Sigmoid colon (tissue), 7 donors: ENCODE results near the gene SAPCD2. TPM values are rescaled to one million over a fixed set of nuclear protein-coding genes. Genes with fewer than 3 reads are reported as not detected.

Experiments used
- DNase-seq: peaks from one replicate; pipeline ENCODE4 v3.0.0-alpha.2; 2019
- H3K27ac ChIP-seq, 4 donors: fragments of 200-600 bp; sonication (generic); one replicate each; pipeline ENCODE4 v1.5.1; 2016 to 2019; ENCODE audit warnings: mild to moderate bottlenecking in 1 of 4
- H3K27me3 ChIP-seq, 3 donors: fragments of 200-600 bp; sonication (generic); one replicate each; pipeline ENCODE4 v1.5.1; 2019; ENCODE audit warnings: mild to moderate bottlenecking in 1 of 3
- H3K36me3 ChIP-seq, 4 donors: fragments of 200-600 bp; sonication (generic); one replicate each; pipeline ENCODE4 v1.5.1; 2016 to 2019
- H3K4me1 ChIP-seq, 4 donors: fragments of 200-600 bp; sonication (generic); one replicate each; pipeline ENCODE4 v1.5.1; 2017 to 2019
- H3K4me3 ChIP-seq, 4 donors: fragments of 200-600 bp; sonication (generic); one replicate each; pipeline ENCODE4 v1.5.1; 2017 to 2019; ENCODE audit warnings: mild to moderate bottlenecking in 2 of 4, moderate library complexity in 1 of 4
- H3K9me3 ChIP-seq, 4 donors: fragments of 200-600 bp in 3 of 4; sonication (generic) in 3 of 4; one replicate each; pipeline versions ENCODE4 v1.5.1 to v1.6.1; 2013 to 2019
- EP300 ChIP-seq, 4 donors: sonication (generic); formaldehyde crosslinking; IDR thresholded peaks; one replicate each; pipeline ENCODE4 v1.6.1; 2017; ENCODE audit warnings: antibody characterized with exemption in 4 of 4
- POLR2A ChIP-seq, 2 donors: fragments of 450-650 bp; IDR thresholded peaks; one replicate each; pipeline ENCODE4 v1.6.1; 2016; ENCODE audit warnings: antibody characterized with exemption in 2 of 2, mild to moderate bottlenecking in 2 of 2, moderate library complexity in 2 of 2
- POLR2AphosphoS5 ChIP-seq, 4 donors: sonication (generic); formaldehyde crosslinking; IDR thresholded peaks; one replicate each; pipeline ENCODE4 v1.6.1; 2017; ENCODE audit warnings: antibody characterized with exemption in 4 of 4
- WGBS, 2 donors: extraction: QIAGEN DNeasy Blood & Tissue Kit; methylation state at CpG; one replicate each; pipeline ENCODE4 v1.1.7; 2013; 5-methylcytosine and 5-hydroxymethylcytosine counted together
- intact Hi-C: fragments of 100-400 bp; cut with DNase I; formaldehyde crosslinking; loops from one replicate; pipeline ENCODE4 v1.15.1; 2023
- polyA plus RNA-seq, 3 donors: library from polyadenylated mRNA; stranded (reverse); fragments of 200-250 nt; gene quantifications; one replicate each; pipeline ENCODE4 v1.2.3, GENCODE V29; 2013
- total RNA-seq, 4 donors: library from RNA; depleted of rRNA; stranded (reverse); fragments of >200 nt; gene quantifications; one replicate each; pipeline ENCODE4 v1.1.0, GENCODE V29; 2016
- TF ChIP-seq, protein P1 (sequence below), 4 experiments: fragments of 450-650 bp in 3 of 4; fragments of 200-600 bp in 1 of 4; IDR thresholded peaks; one replicate each; pipeline ENCODE4 v1.5.1; 2016 to 2019; ENCODE audit warnings: antibody characterized with exemption in 4 of 4, mild to moderate bottlenecking in 3 of 4, moderate library complexity in 2 of 4
- donor health status: healthy with polysubstance abuse.
- donor health status: Bipolar disorder and iron deficiency.
- donor health status: healthy.

Gene SAPCD2
- total and polyA plus RNA-seq, 7 donors, result 0.81 to 16.4 (median 3.7) TPM; not detected in 3

DNA sequence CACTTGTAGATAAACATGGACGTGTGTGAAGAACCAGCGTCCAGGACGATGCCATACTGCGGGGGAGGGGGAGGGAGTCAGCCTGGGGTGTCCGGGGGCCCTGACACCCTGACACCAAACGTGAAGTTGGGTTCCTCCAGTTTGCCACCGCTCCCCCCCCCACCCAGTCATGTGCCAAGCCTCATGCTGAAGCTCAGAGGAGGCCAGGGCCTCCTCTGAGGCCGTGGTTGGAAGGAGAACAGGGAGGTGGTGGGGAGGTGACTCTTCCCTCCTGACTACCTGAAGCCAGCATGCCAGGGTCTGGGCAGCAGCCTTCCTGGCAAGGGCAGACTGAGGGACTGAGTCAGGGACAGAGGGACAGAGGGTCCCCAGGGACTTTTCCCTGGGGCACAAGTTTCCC, 18.1 kb downstream of the SAPCD2 start:
- H3K4me3 ChIP-seq, result no peak overlapping the region
- peaks cover 39 to 70% (median 65%) of the 10 kb centered on the region in 3 donors for H3K27me3 ChIP-seq
- no peaks in the 10 kb centered on the region for H3K9me3 ChIP-seq
- no peak overlapping the region for H3K27ac ChIP-seq
- intact Hi-C loops, result no loop called here
- no peak for DNase-seq
- H3K36me3 ChIP-seq, result no peaks in the 10 kb centered on the region
- TF ChIP-seq, protein P1, sequence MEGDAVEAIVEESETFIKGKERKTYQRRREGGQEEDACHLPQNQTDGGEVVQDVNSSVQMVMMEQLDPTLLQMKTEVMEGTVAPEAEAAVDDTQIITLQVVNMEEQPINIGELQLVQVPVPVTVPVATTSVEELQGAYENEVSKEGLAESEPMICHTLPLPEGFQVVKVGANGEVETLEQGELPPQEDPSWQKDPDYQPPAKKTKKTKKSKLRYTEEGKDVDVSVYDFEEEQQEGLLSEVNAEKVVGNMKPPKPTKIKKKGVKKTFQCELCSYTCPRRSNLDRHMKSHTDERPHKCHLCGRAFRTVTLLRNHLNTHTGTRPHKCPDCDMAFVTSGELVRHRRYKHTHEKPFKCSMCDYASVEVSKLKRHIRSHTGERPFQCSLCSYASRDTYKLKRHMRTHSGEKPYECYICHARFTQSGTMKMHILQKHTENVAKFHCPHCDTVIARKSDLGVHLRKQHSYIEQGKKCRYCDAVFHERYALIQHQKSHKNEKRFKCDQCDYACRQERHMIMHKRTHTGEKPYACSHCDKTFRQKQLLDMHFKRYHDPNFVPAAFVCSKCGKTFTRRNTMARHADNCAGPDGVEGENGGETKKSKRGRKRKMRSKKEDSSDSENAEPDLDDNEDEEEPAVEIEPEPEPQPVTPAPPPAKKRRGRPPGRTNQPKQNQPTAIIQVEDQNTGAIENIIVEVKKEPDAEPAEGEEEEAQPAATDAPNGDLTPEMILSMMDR (IDR thresholded peaks at IDR 0.05), result no peak
- TF ChIP-seq POLR2AphosphoS5 (IDR thresholded peaks at IDR 0.05), result no peak
- TF ChIP-seq POLR2A (IDR thresholded peaks at IDR 0.05), result no peak
- TF ChIP-seq EP300 (IDR thresholded peaks at IDR 0.05), result no peak
- 75 to 87% methylated on average over 8 of the region's 8 CpGs for WGBS, 2 donors
- peaks cover 0 to 54% (median 50%) of the 10 kb centered on the region in 4 donors for H3K4me1 ChIP-seq

DNA sequence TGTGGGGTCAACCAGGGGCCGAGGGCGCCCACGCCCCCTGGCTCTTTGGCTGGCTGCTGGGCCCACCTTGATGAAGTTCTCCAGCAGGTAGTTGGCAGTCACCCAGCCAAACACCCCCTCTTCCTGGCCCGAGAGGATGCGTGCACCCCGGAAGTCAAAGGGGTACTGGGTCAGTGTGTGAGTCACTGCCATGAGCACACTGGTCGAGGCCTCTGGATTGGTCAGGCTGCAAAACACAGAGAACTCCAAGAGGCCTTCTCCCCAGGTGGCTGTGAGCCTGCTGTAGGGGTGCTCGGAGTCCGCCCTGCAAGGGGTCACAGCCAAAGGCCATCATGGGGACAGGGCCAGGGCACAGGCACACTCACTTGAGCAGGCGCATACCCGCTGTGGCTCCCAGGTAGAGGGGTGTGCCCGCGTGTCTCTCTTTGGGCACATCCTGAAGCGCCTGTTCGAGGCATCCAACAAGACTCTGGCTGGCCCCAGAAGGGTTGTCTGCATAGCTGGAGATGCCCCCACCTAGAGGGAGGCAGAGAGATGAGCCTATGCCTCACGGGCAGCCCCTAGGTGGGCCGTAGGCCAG, 19.1 kb downstream of the SAPCD2 start:
- no peaks in the 10 kb centered on the region for H3K36me3 ChIP-seq
- TF ChIP-seq EP300 (IDR thresholded peaks at IDR 0.05) (no peak), POLR2AphosphoS5 (IDR thresholded peaks at IDR 0.05) (no peak), POLR2A (IDR thresholded peaks at IDR 0.05) (no peak)
- TF ChIP-seq, protein P1 (IDR thresholded peaks at IDR 0.05), result no peak
- WGBS, 2 donors, result 92 to 94% methylated on average over 17 of the region's 17 CpGs
- H3K4me1 ChIP-seq, result peaks cover 0 to 52% (median 50%) of the 10 kb centered on the region in 4 donors
- no peak for DNase-seq
- no peaks in the 10 kb centered on the region for H3K9me3 ChIP-seq
- peaks cover 40 to 75% (median 69%) of the 10 kb centered on the region in 3 donors for H3K27me3 ChIP-seq
- H3K4me3 ChIP-seq, result no peak overlapping the region
- H3K27ac ChIP-seq, result no peak overlapping the region
- intact Hi-C loops, result no loop called here

DNA sequence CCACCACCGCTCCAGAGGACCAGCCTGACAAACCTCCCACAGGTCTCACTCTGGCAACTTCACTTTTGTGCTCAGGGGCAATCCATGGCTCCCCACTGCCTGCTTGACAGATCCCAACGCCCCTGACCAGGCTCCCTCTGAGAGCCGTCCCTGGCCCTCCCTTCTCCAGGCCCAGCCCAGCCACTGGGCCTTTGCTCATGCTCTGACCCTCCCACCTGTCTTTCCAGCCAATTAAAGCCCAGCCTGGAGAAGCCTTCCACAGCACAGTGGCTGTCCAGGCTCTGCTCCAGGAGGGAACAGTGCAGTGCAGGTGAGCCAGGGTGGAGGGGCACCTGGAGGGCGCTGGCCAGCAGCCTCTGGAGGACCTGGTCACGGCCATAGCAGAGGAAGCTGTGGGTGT, 19.8 kb downstream of the SAPCD2 start:
- no peak for DNase-seq
- no peak overlapping the region for H3K4me3 ChIP-seq
- H3K9me3 ChIP-seq, result no peaks in the 10 kb centered on the region
- no peaks in the 10 kb centered on the region for H3K36me3 ChIP-seq
- TF ChIP-seq POLR2A (IDR thresholded peaks at IDR 0.05) (no peak), EP300 (IDR thresholded peaks at IDR 0.05) (no peak)
- TF ChIP-seq, protein P1 (IDR thresholded peaks at IDR 0.05), result no peak
- WGBS, 2 donors, result 85 to 91% methylated on average over 5 of the region's 5 CpGs
- H3K27ac ChIP-seq, result no peak overlapping the region
- intact Hi-C loops, result no loop called here
- peaks cover 0 to 49% (median 47%) of the 10 kb centered on the region in 4 donors for H3K4me1 ChIP-seq
- peaks cover 40 to 75% (median 69%) of the 10 kb centered on the region in 3 donors for H3K27me3 ChIP-seq

DNA sequence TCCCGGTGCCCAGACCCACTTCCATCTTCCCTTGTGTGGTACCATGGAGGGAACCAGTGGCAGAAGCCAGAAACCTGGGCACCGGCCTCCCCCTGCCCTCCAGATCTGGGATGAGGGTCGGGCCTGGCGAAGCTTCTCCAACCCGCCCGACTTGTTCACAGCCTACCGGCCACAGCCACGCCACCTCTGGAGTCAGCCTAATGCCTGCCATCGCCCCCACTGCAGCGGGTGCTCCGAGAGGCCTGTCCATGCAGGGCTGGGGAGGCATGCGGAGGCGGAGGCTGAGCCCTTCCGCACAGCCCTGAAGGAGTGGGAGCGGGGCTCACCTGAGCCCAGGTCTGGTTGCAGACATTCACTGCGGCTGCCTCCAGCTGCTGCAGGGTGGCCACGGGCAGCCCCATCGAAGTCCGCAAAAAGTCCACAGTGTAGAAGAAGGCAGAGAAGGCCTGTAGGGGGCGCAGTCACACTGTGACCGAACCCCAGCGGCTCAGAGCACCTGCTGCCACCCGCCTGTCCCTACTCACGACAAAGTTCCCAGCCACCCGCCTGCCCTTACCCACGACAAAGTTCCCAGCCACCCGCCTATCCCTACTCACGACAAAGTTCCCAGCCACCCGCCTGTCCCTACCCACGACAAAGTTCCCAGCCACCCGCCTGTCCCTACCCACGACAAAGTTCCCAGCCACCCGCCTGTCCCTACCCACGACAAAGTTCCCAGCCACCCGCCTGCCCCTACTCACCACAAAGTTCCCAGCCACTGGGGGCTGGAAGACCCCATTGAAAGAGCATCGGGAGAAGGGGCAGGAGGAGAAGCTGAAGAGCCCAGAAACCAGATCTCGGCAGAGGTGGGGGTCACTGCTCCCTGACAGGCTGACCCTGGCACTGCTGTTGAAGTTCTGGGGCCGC, 20.6 kb downstream of the SAPCD2 start:
- intact Hi-C loops, result no loop called here
- Histone ChIP-seq H3K36me3 (no peaks in the 10 kb centered on the region), H3K4me3 (no peak overlapping the region), H3K27me3 (peaks cover 40 to 75% (median 69%) of the 10 kb centered on the region in 3 donors), H3K4me1 (peaks cover 0 to 48% (median 47%) of the 10 kb centered on the region in 4 donors), H3K9me3 (no peaks in the 10 kb centered on the region), H3K27ac (no peak overlapping the region)
- TF ChIP-seq POLR2AphosphoS5 (IDR thresholded peaks at IDR 0.05), result no peak
- TF ChIP-seq, protein P1 (IDR thresholded peaks at IDR 0.05), result peak in 3 of 4 experiments; percentile 26 to 48 (median 32)
- 49 to 50% methylated on average over 38 of the region's 38 CpGs for WGBS, 2 donors
- DNase-seq, result no peak
